MM.1S (cell line): Measurements from ENCODE around the gene SIRT2.

Experiments used
- DNase-seq: peaks from one replicate; pipeline ENCODE4 v3.0.0-alpha.2; 2015
- H2AFZ ChIP-seq: fragments of 300-600 bp; sonication (generic); 2 replicates; pipeline ENCODE4 v1.6.0; 2016; ENCODE audit warnings: antibody characterized with exemption, low read length
- H3F3A ChIP-seq: fragments of 300-600 bp; sonication (generic); 2 replicates; pipeline ENCODE4 v1.6.1; 2016; ENCODE audit warnings: mild to moderate bottlenecking, antibody characterized with exemption, low read length, moderate library complexity, mixed read lengths; ENCODE audit not compliant: insufficient read depth
- H3K27ac ChIP-seq: fragments of 300-600 bp; sonication (generic); 2 replicates; pipeline ENCODE4 v1.5.1; 2016; ENCODE audit warnings: mild to moderate bottlenecking, low read length
- H3K27me3 ChIP-seq: fragments of 300-600 bp; sonication (generic); replicated peaks from 2 replicates; pipeline ENCODE4 v1.6.0; 2016; ENCODE audit warnings: low read length; ENCODE audit not compliant: insufficient read depth
- H3K36me3 ChIP-seq: fragments of 300-600 bp; sonication (generic); replicated peaks from 2 replicates; pipeline ENCODE4 v1.6.1; 2016; ENCODE audit warnings: mild to moderate bottlenecking, low read length, mixed read lengths; ENCODE audit not compliant: insufficient read depth
- H3K4me1 ChIP-seq: fragments of 300-600 bp; sonication (generic); 2 replicates; pipeline ENCODE4 v1.6.1; 2016; ENCODE audit warnings: low read length, mixed read lengths
- H3K4me2 ChIP-seq: fragments of 300-600 bp; sonication (generic); 2 replicates; pipeline ENCODE4 v1.6.0; 2016; ENCODE audit warnings: low read depth, low read length
- H3K4me3 ChIP-seq: fragments of 300-600 bp; sonication (generic); 2 replicates; pipeline ENCODE4 v1.5.1; 2016; ENCODE audit warnings: low read length, mixed read lengths
- H3K79me2 ChIP-seq: fragments of 300-600 bp; sonication (generic); 2 replicates; pipeline ENCODE4 v1.6.1; 2016; ENCODE audit warnings: mixed run types, low read length, mixed read lengths
- H3K9ac ChIP-seq: fragments of 300-600 bp; sonication (generic); 2 replicates; pipeline ENCODE4 v1.6.1; 2016; ENCODE audit warnings: low read length, mixed read lengths
- H3K9me2 ChIP-seq: fragments of 300-600 bp; sonication (generic); replicated peaks from 2 replicates; pipeline ENCODE4 v1.6.1; 2016; ENCODE audit warnings: mild to moderate bottlenecking, low read length, mixed read lengths; ENCODE audit not compliant: insufficient read depth
- H3K9me3 ChIP-seq: fragments of 300-600 bp; sonication (generic); replicated peaks from 2 replicates; pipeline ENCODE4 v1.6.1; 2016; ENCODE audit warnings: mild to moderate bottlenecking, low read length, mixed read lengths; ENCODE audit not compliant: insufficient read depth
- H4K20me1 ChIP-seq: fragments of 300-600 bp; sonication (generic); 2 replicates; pipeline ENCODE4 v1.6.1; 2016; ENCODE audit warnings: mild to moderate bottlenecking, low read length, moderate library complexity, mixed read lengths; ENCODE audit not compliant: insufficient read depth
- EZH2 ChIP-seq: fragments of 300-600 bp; sonication (generic); optimal IDR thresholded peaks from 2 replicates; pipeline ENCODE3; 2017; ENCODE audit warnings: low read depth, mild to moderate bottlenecking, antibody characterized with exemption, low read length, mixed read lengths
- EZH2phosphoT487 ChIP-seq: fragments of 300-600 bp; sonication (generic); IDR thresholded peaks from 2 replicates; pipeline ENCODE4 v1.6.1; 2018; ENCODE audit warnings: antibody characterized with exemption, low read length
- TF ChIP-seq, protein P1 (sequence below): fragments of 300-600 bp; sonication (generic); IDR thresholded peaks from 2 replicates; pipeline ENCODE4 v1.5.1; 2016; ENCODE audit warnings: antibody characterized with exemption, low read length, mixed read lengths

SIRT2 gene

DNA sequence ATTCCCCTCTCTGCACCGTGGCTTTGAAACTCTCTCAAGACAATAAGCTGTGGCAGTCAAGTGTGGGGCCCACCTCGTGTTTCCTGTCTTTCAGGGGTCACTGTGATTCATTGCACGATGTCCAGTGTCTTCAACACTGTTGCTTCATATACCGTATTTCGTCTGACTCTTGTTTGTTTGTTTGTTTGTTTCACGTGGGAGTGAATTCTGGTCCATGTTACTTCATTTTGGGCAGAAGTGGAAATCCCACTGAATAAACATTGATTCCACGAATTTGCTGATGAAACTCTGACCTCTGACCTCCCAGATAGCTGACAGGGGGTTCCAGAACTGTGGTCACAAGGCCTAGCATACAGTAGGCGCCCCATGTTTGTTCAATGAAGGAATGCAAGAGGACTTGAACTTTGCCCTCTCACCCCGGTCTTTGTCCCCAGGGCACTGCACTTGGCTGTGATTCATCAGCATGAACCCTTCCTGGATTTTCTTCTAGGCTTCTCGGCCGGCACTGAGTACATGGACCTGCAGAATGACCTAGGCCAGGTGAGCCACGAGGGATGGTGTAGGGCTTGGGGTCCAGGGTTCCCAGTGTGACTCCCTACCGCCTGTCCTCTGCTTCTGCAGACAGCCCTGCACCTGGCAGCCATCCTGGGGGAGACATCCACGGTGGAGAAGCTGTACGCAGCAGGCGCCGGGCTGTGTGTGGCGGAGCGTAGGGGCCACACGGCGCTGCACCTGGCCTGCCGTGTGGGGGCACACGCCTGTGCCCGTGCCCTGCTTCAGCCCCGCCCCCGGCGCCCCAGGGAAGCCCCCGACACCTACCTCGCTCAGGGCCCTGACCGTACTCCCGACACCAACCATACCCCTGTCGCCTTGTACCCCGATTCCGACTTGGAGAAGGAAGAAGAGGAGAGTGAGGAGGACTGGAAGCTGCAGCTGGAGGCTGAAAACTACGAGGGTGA, 5.4 kb upstream of the SIRT2 start:
- Histone ChIP-seq H3K9ac (no peak overlapping the region), H4K20me1 (no peaks in the 10 kb centered on the region), H3K4me3 (no peak overlapping the region), H3K4me1 (peaks cover 6% of the 10 kb centered on the region; the same call in 1 of the 2 replicates), H2AFZ (no peak overlapping the region), H3K4me2 (no peak overlapping the region), H3K27me3 (no peaks in the 10 kb centered on the region), H3K9me2 (no peaks in the 10 kb centered on the region), H3F3A (peaks cover 6% of the 10 kb centered on the region), H3K36me3 (no peaks in the 10 kb centered on the region), H3K9me3 (no peaks in the 10 kb centered on the region), H3K79me2 (peaks cover 37% of the 10 kb centered on the region), H3K27ac (no peak overlapping the region)
- DNase-seq, result no peak
- TF ChIP-seq EZH2phosphoT487 (no peak), EZH2 (no peak)
- TF ChIP-seq, protein P1, sequence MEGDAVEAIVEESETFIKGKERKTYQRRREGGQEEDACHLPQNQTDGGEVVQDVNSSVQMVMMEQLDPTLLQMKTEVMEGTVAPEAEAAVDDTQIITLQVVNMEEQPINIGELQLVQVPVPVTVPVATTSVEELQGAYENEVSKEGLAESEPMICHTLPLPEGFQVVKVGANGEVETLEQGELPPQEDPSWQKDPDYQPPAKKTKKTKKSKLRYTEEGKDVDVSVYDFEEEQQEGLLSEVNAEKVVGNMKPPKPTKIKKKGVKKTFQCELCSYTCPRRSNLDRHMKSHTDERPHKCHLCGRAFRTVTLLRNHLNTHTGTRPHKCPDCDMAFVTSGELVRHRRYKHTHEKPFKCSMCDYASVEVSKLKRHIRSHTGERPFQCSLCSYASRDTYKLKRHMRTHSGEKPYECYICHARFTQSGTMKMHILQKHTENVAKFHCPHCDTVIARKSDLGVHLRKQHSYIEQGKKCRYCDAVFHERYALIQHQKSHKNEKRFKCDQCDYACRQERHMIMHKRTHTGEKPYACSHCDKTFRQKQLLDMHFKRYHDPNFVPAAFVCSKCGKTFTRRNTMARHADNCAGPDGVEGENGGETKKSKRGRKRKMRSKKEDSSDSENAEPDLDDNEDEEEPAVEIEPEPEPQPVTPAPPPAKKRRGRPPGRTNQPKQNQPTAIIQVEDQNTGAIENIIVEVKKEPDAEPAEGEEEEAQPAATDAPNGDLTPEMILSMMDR, result no peak

- Histone ChIP-seq H3K79me2 (peaks cover 62% of the 10 kb centered on the region), H3K36me3 (no peaks in the 10 kb centered on the region), H3K4me1 (peaks cover 17% of the 10 kb centered on the region; the same call in 1 of the 2 replicates), H3K9me2 (no peaks in the 10 kb centered on the region), H3K4me3 (no peak overlapping the region), H3K9me3 (no peaks in the 10 kb centered on the region), H3K4me2 (peak overlapping the region; percentile 75; the same call in 1 of the 2 replicates), H4K20me1 (no peaks in the 10 kb centered on the region), H3F3A (peaks cover 6% of the 10 kb centered on the region), H2AFZ (no peak overlapping the region), H3K9ac (no peak overlapping the region), H3K27me3 (no peaks in the 10 kb centered on the region), H3K27ac (no peak overlapping the region)
- TF ChIP-seq, protein P1, result no peak
- TF ChIP-seq EZH2phosphoT487, result no peak
- TF ChIP-seq EZH2, result no peak
- no peak for DNase-seq
These were observed 2.3 kb upstream of the SIRT2 start for GRCh38 chr19:38901683-38902082.

- Histone ChIP-seq H2AFZ (no peak overlapping the region), H3K4me1 (peaks cover 17% of the 10 kb centered on the region; the same call in 1 of the 2 replicates), H3F3A (peaks cover 6% of the 10 kb centered on the region), H3K27me3 (no peaks in the 10 kb centered on the region), H3K79me2 (peaks cover 66% of the 10 kb centered on the region), H3K9ac (peak overlapping the region; percentile 75), H3K9me2 (no peaks in the 10 kb centered on the region), H4K20me1 (no peaks in the 10 kb centered on the region), H3K9me3 (no peaks in the 10 kb centered on the region), H3K27ac (peak overlapping the region; percentile 43; the same call in 1 of the 2 replicates), H3K4me2 (peak overlapping the region; percentile 75), H3K36me3 (no peaks in the 10 kb centered on the region), H3K4me3 (peak overlapping the region; percentile 73)
- TF ChIP-seq EZH2, result no peak
- no peak for TF ChIP-seq EZH2phosphoT487
- TF ChIP-seq, protein P1, result no peak
- DNase-seq, result no peak
These were observed 1.3 kb upstream of the SIRT2 start for GRCh38 chr19:38900743-38901190.
